ENCODE data around the gene CCNG1.

The CCNG1 gene

GRCh38 chr5:163489745-163490075 lies 52.3 kb downstream of the CCNG1 start:
- no peak for TF ChIP-seq POLR2A (IDR thresholded peaks at IDR 0.05; ENCODE audit: low read depth, low read length)
- no peak for FAIRE-seq
- DNase-seq (ENCODE audit: insufficient read length, low spot score) = no peak
